ENCODE data around the gene WWOX. TPM values are rescaled to one million over a fixed set of nuclear protein-coding genes. Genes with fewer than 3 reads are reported as not detected.
"Not testable (repeated sequence)": the region's sequence is repeated elsewhere in the genome, so short reads cannot be mapped to it uniquely, and the experiment has no call there.

WWOX gene
- total RNA-seq = 10 to 100 TPM; 23.0 to 31.7 TPM

DNA sequence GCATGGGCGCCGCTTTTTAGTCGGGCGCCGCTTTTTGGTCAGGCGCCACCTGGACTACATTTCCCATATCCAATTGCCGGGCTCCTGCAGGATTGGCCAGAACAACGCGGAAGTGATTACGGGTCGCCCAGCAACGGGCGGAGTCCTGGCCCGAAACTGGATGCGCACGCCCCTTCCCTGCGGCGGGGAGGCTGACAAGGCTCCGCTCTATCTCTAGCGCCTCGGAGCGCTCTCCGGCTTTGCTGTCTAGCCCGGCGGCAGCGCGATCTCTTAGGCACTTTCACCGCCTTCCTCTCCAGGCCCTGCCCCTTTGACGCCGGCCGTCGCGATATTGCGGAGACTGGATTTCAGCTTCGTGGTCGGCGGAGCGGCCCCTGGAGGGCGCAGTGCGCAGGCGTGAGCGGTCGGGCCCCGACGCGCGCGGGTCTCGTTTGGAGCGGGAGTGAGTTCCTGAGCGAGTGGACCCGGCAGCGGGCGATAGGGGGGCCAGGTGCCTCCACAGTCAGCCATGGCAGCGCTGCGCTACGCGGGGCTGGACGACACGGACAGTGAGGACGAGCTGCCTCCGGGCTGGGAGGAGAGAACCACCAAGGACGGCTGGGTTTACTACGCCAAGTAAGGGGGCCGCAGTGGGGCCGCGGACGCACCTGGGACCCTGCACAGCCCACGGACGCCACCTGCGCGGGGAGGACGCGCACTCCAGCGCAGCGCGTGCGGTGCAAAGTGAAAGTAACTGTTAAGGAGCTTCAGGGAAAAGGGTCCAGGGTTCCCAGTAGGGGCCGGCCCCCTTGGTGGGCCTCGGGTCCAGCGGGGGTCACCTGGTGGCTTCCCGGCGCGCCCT lies at the start of gene WWOX:
TSS of gene WWOX (plus strand) at position 384 of the 841 bp plus-strand sequence.
- DNase-seq (ENCODE audit: low spot score) (peak; percentile 97), ATAC-seq (peak; percentile 97 to 98)
- H3K9me3 Mint-ChIP-seq = no peaks in the 10 kb centered on the region
- no peaks in the 10 kb centered on the region for H3K36me3 Mint-ChIP-seq
- H3K4me1 Mint-ChIP-seq (ENCODE audit: low read depth in 2 of 2) = peaks cover 18% of the 10 kb centered on the region in 2 donors
- H3K27ac Mint-ChIP-seq = peak within 1 kb of the TSS; percentile 88 to 95
- peaks cover 10 to 12% of the 10 kb centered on the region in 2 donors for H3K27me3 Mint-ChIP-seq
- peak within 1 kb of the TSS; percentile 90 for H3K4me3 Mint-ChIP-seq

GRCh38 chr16:78050734-78051400 lies 48.6 kb upstream of the WWOX start:
- H3K4me1 Mint-ChIP-seq (ENCODE audit: low read depth in 2 of 2) = no peaks in the 10 kb centered on the region
- no peaks in the 10 kb centered on the region for H3K36me3 Mint-ChIP-seq
- H3K27ac Mint-ChIP-seq = no peak overlapping the region
- no peak overlapping the region for H3K4me3 Mint-ChIP-seq
- DNase-seq (ENCODE audit: low spot score) (no peak), ATAC-seq (no peak)
- no peaks in the 10 kb centered on the region for H3K9me3 Mint-ChIP-seq
- peaks cover 8 to 13% of the 10 kb centered on the region in 2 donors for H3K27me3 Mint-ChIP-seq

DNA sequence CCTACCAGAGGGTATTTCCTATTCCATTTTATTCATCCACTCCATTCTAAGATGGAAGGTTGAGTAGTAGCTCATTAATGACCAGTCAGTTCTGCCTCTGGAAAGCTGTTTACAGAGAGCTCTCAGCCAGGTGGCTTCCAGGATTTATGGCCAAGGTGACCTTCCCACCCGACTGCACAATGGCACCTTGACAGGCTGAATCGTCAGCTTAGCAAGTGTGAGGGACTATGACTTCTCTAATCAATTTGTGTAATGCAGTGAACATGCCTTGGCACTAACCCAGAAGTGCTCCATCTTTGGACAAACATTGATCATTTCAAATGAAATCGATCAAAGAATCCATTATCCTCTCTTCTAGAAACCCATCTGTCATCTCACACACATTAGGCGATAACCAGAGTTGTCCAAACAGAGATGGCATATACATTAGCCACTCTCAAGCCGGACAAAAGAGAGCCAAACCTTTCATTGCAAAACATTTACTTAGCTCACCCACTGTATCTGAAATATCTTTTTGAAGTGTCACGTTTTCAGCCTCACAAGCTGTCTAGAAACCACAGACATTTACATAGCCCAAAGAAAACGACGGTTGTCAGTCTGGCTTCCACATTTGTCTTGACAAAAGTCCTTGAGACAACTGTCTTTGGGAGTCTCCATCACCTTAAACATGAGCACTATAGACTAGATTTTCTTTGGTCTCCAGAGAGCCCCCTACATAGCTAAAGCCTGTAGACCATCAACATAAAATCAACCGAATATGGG lies 41.5 kb upstream of the WWOX start:
- Mint-ChIP-seq H3K36me3 (no peaks in the 10 kb centered on the region), H3K4me1 (ENCODE audit: low read depth in 2 of 2) (no peaks in the 10 kb centered on the region), H3K27ac (no peak overlapping the region), H3K9me3 (no peaks in the 10 kb centered on the region), H3K4me3 (no peak overlapping the region), H3K27me3 (peaks cover 5 to 9% of the 10 kb centered on the region in 2 donors)
- ATAC-seq (no peak), DNase-seq (ENCODE audit: low spot score) (no peak)

DNA sequence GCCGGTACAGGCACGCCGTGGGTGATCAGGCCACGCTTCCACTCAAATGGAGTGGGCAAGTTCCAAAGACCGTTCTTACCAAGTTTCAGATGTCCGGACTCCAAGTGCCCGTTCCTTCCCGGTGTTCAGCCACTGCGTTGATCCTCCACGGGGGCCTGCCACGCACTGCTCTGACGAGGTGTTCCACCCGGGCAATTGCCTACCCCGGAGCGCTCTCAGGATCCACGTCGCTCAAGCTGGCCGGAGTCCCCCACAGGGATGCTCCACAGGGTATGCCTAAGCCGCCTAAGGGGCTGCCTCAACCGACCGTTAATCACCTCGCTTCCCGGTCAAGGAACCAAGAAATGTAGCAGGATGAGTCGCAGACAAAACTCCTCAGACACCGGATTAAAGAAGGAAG lies 39.6 kb upstream of the WWOX start:
- not testable (repeated sequence) for DNase-seq (ENCODE audit: low spot score); H3K36me3 Mint-ChIP-seq; H3K27ac Mint-ChIP-seq; H3K9me3 Mint-ChIP-seq; H3K4me1 Mint-ChIP-seq (ENCODE audit: low read depth in 2 of 2); H3K4me3 Mint-ChIP-seq; ATAC-seq; H3K27me3 Mint-ChIP-seq

GRCh38 chr16:78060295-78060694 lies 39.2 kb upstream of the WWOX start:
- Mint-ChIP-seq H3K9me3 (no peaks in the 10 kb centered on the region), H3K36me3 (no peaks in the 10 kb centered on the region), H3K4me1 (ENCODE audit: low read depth in 2 of 2) (no peaks in the 10 kb centered on the region), H3K4me3 (no peak overlapping the region), H3K27ac (no peak overlapping the region), H3K27me3 (peaks cover 4 to 13% of the 10 kb centered on the region in 2 donors)
- DNase-seq (ENCODE audit: low spot score) (no peak), ATAC-seq (no peak)

- Mint-ChIP-seq H3K4me1 (ENCODE audit: low read depth in 2 of 2) (no peaks in the 10 kb centered on the region), H3K9me3 (no peaks in the 10 kb centered on the region), H3K36me3 (no peaks in the 10 kb centered on the region), H3K27ac (no peak overlapping the region), H3K27me3 (peaks cover 6 to 16% of the 10 kb centered on the region in 2 donors), H3K4me3 (no peak overlapping the region)
- no peak for ATAC-seq
- no peak for DNase-seq (ENCODE audit: low spot score)
These were observed 38.6 kb upstream of the WWOX start for GRCh38 chr16:78060809-78061208.

DNA sequence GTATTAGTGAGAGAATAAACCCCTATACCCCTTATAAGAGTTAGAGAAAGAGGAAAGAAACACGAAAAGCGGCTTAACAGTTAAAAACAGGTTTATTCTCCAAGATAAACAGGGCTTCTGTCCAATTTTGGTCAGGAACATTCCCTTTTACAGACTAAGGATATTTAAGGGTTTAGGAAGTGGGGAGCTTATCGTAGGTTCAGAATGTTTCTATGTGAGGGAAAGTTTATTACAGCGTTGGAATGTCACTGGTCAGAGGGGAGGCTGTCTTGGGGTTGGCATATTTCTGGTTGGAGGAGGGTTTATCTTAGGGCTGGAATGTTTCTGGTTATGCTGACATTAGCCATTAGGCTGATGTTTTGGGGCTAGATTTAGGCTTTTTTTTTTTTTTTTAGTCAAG lies 34.1 kb upstream of the WWOX start:
- Mint-ChIP-seq H3K27ac (no peak overlapping the region), H3K36me3 (no peaks in the 10 kb centered on the region), H3K4me1 (ENCODE audit: low read depth in 2 of 2) (no peaks in the 10 kb centered on the region), H3K27me3 (peaks cover 9 to 22% of the 10 kb centered on the region in 2 donors), H3K4me3 (no peak overlapping the region), H3K9me3 (no peaks in the 10 kb centered on the region)
- no peak for ATAC-seq
- DNase-seq (ENCODE audit: low spot score) = no peak

DNA sequence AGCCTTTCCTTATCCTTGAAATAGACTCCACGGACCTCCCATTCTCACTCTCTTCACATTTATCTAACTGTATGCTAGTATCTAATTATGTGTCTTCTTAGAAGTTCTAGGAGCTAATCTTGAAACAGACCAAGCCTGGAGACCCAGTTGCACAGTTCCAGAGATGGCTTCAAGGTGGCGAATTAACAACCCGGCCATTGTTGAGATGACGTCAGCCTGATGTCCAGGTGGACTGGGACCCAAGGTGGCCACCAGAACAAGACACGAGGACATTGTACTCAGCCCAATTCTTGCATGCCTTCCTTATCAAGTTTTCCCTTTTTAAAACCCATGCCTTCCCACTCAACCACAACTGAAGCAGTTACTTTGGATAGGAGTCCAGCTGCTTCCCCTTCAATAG lies 29.5 kb upstream of the WWOX start:
- H3K9me3 Mint-ChIP-seq = no peaks in the 10 kb centered on the region
- no peak for DNase-seq (ENCODE audit: low spot score)
- peaks cover 22 to 47% of the 10 kb centered on the region in 2 donors for H3K27me3 Mint-ChIP-seq
- H3K36me3 Mint-ChIP-seq = no peaks in the 10 kb centered on the region
- H3K27ac Mint-ChIP-seq = no peak overlapping the region
- no peaks in the 10 kb centered on the region for H3K4me1 Mint-ChIP-seq (ENCODE audit: low read depth in 2 of 2)
- no peak for ATAC-seq
- H3K4me3 Mint-ChIP-seq = no peak overlapping the region

DNA sequence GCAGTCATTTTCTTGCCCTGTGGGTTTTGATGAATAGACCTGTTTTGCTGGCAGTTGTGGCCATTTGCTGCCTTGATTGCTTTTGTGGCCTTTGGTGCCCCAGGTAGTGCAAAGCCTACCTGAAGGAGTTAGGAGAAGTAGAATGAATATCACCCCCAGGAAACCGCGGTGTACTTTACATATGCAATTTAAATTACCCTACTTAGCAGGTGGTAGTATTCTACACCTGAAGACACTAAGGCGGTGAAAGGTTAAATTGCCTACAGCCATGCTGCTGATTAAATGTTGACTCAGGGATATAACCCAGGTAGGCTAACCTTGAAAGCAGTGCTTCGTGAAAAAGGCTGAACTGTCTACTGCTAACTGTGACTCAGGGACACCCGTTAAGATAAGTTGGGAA lies 27.2 kb upstream of the WWOX start:
- no peak overlapping the region for H3K27ac Mint-ChIP-seq
- H3K27me3 Mint-ChIP-seq = peaks cover 23 to 41% of the 10 kb centered on the region in 2 donors
- DNase-seq (ENCODE audit: low spot score) (no peak), ATAC-seq (no peak)
- H3K9me3 Mint-ChIP-seq = no peaks in the 10 kb centered on the region
- no peaks in the 10 kb centered on the region for H3K4me1 Mint-ChIP-seq (ENCODE audit: low read depth in 2 of 2)
- no peak overlapping the region for H3K4me3 Mint-ChIP-seq
- H3K36me3 Mint-ChIP-seq = no peaks in the 10 kb centered on the region

DNA sequence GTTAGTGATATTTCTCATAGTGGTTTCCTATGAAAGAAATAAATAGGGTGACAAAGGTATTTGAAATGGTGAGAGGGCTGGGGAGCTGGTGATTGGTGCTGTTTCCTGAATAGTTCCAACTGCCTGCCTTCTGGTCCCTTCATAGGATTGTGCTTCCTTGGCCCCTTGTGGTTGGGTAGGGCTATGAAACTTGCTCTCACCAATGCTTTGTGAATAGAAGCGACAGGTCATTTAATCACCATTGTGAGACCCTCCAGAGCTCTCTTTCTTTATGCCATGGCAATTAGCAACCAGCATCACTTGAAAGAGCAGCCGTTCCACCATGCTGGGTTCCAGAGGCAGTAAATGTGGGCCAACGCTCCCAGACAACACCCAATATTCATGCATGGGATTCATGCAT lies 23.7 kb upstream of the WWOX start:
- no peak overlapping the region for H3K4me3 Mint-ChIP-seq
- ATAC-seq (no peak), DNase-seq (ENCODE audit: low spot score) (no peak)
- H3K27me3 Mint-ChIP-seq = peaks cover 23 to 49% of the 10 kb centered on the region in 2 donors
- H3K27ac Mint-ChIP-seq = no peak overlapping the region
- H3K4me1 Mint-ChIP-seq (ENCODE audit: low read depth in 2 of 2) = no peaks in the 10 kb centered on the region
- no peaks in the 10 kb centered on the region for H3K36me3 Mint-ChIP-seq
- no peaks in the 10 kb centered on the region for H3K9me3 Mint-ChIP-seq

- DNase-seq (ENCODE audit: low spot score) = no peak
- ATAC-seq = no peak
- Mint-ChIP-seq H3K4me3 (no peak overlapping the region), H3K4me1 (ENCODE audit: low read depth in 2 of 2) (no peaks in the 10 kb centered on the region), H3K36me3 (no peaks in the 10 kb centered on the region), H3K9me3 (no peaks in the 10 kb centered on the region), H3K27me3 (peaks cover 19 to 40% of the 10 kb centered on the region in 2 donors), H3K27ac (no peak overlapping the region)
These were observed 18.1 kb upstream of the WWOX start for GRCh38 chr16:78081341-78081740.

- DNase-seq (ENCODE audit: low spot score) (no peak), ATAC-seq (no peak)
- no peaks in the 10 kb centered on the region for H3K36me3 Mint-ChIP-seq
- no peak overlapping the region for H3K4me3 Mint-ChIP-seq
- H3K27ac Mint-ChIP-seq = no peak overlapping the region
- H3K4me1 Mint-ChIP-seq (ENCODE audit: low read depth in 2 of 2) = peaks cover 0 to under 1% of the 10 kb centered on the region in 2 donors
- H3K27me3 Mint-ChIP-seq = peaks cover 17 to 25% of the 10 kb centered on the region in 2 donors
- no peaks in the 10 kb centered on the region for H3K9me3 Mint-ChIP-seq
These were observed 8.0 kb upstream of the WWOX start for GRCh38 chr16:78091419-78091818.

DNA sequence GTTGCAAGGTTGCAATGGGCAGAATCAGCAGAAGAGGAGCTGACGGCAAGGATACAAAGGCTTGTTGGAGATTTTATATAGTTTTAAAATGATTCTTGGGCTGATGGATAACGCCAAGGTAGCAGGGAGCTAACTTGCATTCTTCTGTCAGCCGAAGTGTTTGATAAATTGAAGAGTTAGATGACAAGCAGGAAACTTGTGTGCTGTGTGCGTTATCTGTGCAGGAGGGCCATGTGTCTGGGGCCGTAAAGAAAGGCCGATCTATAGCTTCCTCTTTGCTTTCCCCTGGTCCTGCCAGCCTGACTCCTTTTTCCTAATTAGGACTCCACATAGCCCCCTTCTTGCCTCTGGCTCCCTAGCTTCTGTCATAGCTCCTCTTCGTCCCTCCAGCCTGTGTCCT lies 6.7 kb upstream of the WWOX start:
- DNase-seq (ENCODE audit: low spot score) = no peak
- H3K27me3 Mint-ChIP-seq = peaks cover 22 to 25% of the 10 kb centered on the region in 2 donors
- H3K9me3 Mint-ChIP-seq = no peaks in the 10 kb centered on the region
- no peak for ATAC-seq
- no peak overlapping the region for H3K4me3 Mint-ChIP-seq
- no peak overlapping the region for H3K27ac Mint-ChIP-seq
- no peaks in the 10 kb centered on the region for H3K36me3 Mint-ChIP-seq
- H3K4me1 Mint-ChIP-seq (ENCODE audit: low read depth in 2 of 2) = peaks cover 0 to 6% of the 10 kb centered on the region in 2 donors

DNA sequence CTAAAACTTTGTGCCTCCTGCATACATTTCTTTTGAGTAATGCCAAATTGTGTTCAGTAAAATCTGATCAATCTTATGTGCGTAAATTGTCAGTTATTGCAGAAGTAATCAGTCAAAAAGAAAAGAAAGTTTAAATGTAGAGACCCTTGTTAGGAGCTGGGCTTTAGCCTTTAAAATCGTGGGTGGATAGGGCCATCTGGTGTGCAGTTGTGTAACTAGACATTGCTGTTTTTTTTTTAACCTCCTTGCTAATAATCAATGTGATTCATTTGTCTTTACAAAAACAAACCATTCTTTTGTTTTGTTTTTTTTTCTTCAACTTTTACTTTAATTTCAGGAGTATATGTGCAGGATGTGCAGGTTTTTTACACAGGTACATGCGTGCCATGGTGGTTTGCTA lies 5.3 kb upstream of the WWOX start:
- H3K4me1 Mint-ChIP-seq (ENCODE audit: low read depth in 2 of 2) = peaks cover 6 to 13% of the 10 kb centered on the region in 2 donors
- no peaks in the 10 kb centered on the region for H3K36me3 Mint-ChIP-seq
- ATAC-seq (no peak), DNase-seq (ENCODE audit: low spot score) (no peak)
- no peak overlapping the region for H3K27ac Mint-ChIP-seq
- H3K27me3 Mint-ChIP-seq = peaks cover 22 to 25% of the 10 kb centered on the region in 2 donors
- no peak overlapping the region for H3K4me3 Mint-ChIP-seq
- H3K9me3 Mint-ChIP-seq = no peaks in the 10 kb centered on the region
